CD4-positive, CD25-positive, alpha-beta regulatory T cell (primary cell): ENCODE results near the gene ZNF365. TPM values are rescaled to one million over a fixed set of nuclear protein-coding genes. Genes with fewer than 3 reads are reported as not detected.

ENCODE experiments used
- ATAC-seq, 2 donors: fragments of 150-1000 bp; cut with Tn5 transposase; one replicate each; pipeline ENCODE4 v1.10.0; 2021; ENCODE audit warnings: low read depth in 2 of 2, moderate number of reproducible peaks in 2 of 2, moderate library complexity in 1 of 2
- DNase-seq, 3 donors: peaks; one replicate each; pipeline versions ENCODE4 v3.0.0 to v3.0.0-alpha.2; 2012 to 2022; ENCODE audit warnings: mixed read lengths in 1 of 3
- H3K27ac ChIP-seq: one replicate; pipeline ENCODE4 v1.7.0; 2013; ENCODE audit warnings: mild to moderate bottlenecking, low read length; ENCODE audit not compliant: insufficient read depth, poor library complexity, severe bottlenecking
- H3K27me3 ChIP-seq: one replicate; pipeline ENCODE4 v1.7.0; 2013; ENCODE audit warnings: low read length; ENCODE audit not compliant: control insufficient read depth, insufficient read depth
- H3K36me3 ChIP-seq: one replicate; pipeline ENCODE4 v1.7.0; 2013; ENCODE audit warnings: mild to moderate bottlenecking, low read length, moderate library complexity; ENCODE audit not compliant: control insufficient read depth, insufficient read depth
- H3K4me1 ChIP-seq: 2 replicates; pipeline ENCODE4 v1.7.0; 2013; ENCODE audit warnings: mild to moderate bottlenecking, low read length; ENCODE audit not compliant: insufficient read depth, control insufficient read depth, poor library complexity, severe bottlenecking
- H3K4me3 ChIP-seq: one replicate; pipeline ENCODE4 v1.7.0; 2013; ENCODE audit warnings: low read depth, mild to moderate bottlenecking, low read length, moderate library complexity
- H3K9me3 ChIP-seq, 2 experiments: 1 replicate in 1 of 2; 2 replicates in 1 of 2; pipeline ENCODE4 v1.7.0; 2013; ENCODE audit warnings: low read length in 2 of 2, mild to moderate bottlenecking in 1 of 2, moderate library complexity in 1 of 2; ENCODE audit not compliant: control insufficient read depth in 2 of 2
- H3K27ac Mint-ChIP-seq, 3 donors: one replicate each; pipeline ENCODE4 v1.8.0; 2020 to 2022; ENCODE audit warnings: mild to moderate bottlenecking in 3 of 3, mixed read lengths in 3 of 3, moderate library complexity in 2 of 3
- H3K27me3 Mint-ChIP-seq: one replicate; pipeline ENCODE4 v1.8.0; 2022; ENCODE audit warnings: mild to moderate bottlenecking, mixed read lengths
- H3K36me3 Mint-ChIP-seq: one replicate; pipeline ENCODE4 v1.8.0; 2020; ENCODE audit warnings: mixed read lengths
- H3K4me1 Mint-ChIP-seq, 4 donors: one replicate each; pipeline ENCODE4 v1.8.0; 2020 to 2022; ENCODE audit warnings: mixed read lengths in 4 of 4, mild to moderate bottlenecking in 1 of 4
- H3K4me3 Mint-ChIP-seq, 4 donors: one replicate each; pipeline ENCODE4 v1.8.0; 2020 to 2022; ENCODE audit warnings: mild to moderate bottlenecking in 4 of 4, mixed read lengths in 4 of 4, moderate library complexity in 3 of 4
- H3K9me3 Mint-ChIP-seq, 7 donors: one replicate each; pipeline ENCODE4 v1.8.0; 2020 to 2022; ENCODE audit warnings: mixed read lengths in 7 of 7, mild to moderate bottlenecking in 3 of 7, moderate library complexity in 2 of 7
- polyA plus RNA-seq, 4 donors: library from polyadenylated mRNA; unstranded; fragments of 300-500 nt; fragmentation: Illumina TruSeq; gene quantifications; one replicate each; pipeline ENCODE4 v1.2.3, GENCODE V29; 2021
- total RNA-seq: library from RNA; stranded (reverse); gene quantifications from one replicate; pipeline ENCODE4 v1.2.3, GENCODE V29; 2022

The ZNF365 gene
- total and polyA plus RNA-seq, 5 donors from 2014 or later: 6.2 to 13.8 (median 7.2) TPM

DNA sequence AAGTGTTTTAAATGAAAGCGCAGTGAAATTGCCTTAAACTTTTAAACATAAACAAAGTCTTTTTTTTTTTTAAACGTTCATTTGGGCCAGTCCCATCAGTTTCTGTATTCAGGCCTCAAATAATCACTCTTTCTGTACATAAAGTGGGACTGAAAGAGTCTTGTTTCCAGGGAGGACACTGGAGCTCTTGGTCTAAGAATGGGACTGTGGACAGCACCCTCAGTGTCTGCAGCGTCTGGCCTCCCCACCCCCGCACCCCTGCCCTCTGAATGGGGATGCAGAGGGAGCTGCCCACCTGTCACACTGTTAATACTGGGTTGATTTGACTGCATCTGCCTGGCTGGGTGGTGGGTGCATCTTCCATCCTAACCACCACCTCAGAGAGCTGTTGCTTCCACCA is 5.2 kb downstream of the ZNF365 start:
- Mint-ChIP-seq H3K27me3 (peaks cover 12% of the 10 kb centered on the region), H3K27ac (peak overlapping the region in 1 of 3 donors; percentile 54), H3K4me3 (peak overlapping the region in 2 of 4 donors; percentile 55 to 64), H3K36me3 (no peaks in the 10 kb centered on the region), H3K4me1 (peaks cover 15 to 65% (median 36%) of the 10 kb centered on the region in 4 donors), H3K9me3 (peaks cover 0 to 1% (median 0%) of the 10 kb centered on the region in 7 donors)
- Histone ChIP-seq H3K9me3 (no peaks in the 10 kb centered on the region), H3K4me1 (peaks cover 27% of the 10 kb centered on the region), H3K27me3 (no peaks in the 10 kb centered on the region), H3K27ac (peak overlapping the region; percentile 10), H3K4me3 (peak overlapping the region; percentile 51), H3K36me3 (no peaks in the 10 kb centered on the region)
- ATAC-seq: no peak
- DNase-seq: no peak

DNA sequence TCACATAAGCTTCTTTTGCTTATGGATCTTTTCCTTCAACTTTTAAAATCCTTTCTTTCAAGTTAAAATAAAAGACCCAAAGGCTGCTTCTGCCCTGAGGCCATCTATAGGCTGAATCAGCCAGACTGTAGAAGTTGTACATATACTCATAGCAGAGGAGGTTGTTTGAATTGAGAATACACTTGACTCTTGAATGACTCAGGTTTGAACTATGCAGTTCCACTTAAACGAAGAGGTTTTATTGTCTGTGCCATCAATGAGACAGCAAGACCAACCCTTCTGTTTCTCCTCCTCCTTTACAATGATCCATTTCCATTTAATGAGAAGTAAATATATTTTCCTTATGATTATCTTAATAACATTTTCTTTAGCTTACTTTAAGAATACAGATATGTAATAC is 5.8 kb downstream of the ZNF365 start:
- no peaks in the 10 kb centered on the region for H3K36me3 Mint-ChIP-seq
- Histone ChIP-seq H3K27ac (peak overlapping the region; percentile 10), H3K36me3 (no peaks in the 10 kb centered on the region), H3K4me3 (peak overlapping the region; percentile 51), H3K27me3 (no peaks in the 10 kb centered on the region), H3K9me3 (no peaks in the 10 kb centered on the region), H3K4me1 (peaks cover 27% of the 10 kb centered on the region)
- H3K4me3 Mint-ChIP-seq: peak overlapping the region in 3 of 4 donors; percentile 1 to 64 (median 3)
- H3K27me3 Mint-ChIP-seq: peaks cover 8% of the 10 kb centered on the region
- peaks cover 13 to 67% (median 38%) of the 10 kb centered on the region in 4 donors for H3K4me1 Mint-ChIP-seq
- no peak for DNase-seq
- peak in 1 of 2 donors; percentile 33 for ATAC-seq
- H3K9me3 Mint-ChIP-seq: peaks cover 0 to 1% (median 0%) of the 10 kb centered on the region in 7 donors
- H3K27ac Mint-ChIP-seq: peak overlapping the region in 1 of 3 donors; percentile 54

DNA sequence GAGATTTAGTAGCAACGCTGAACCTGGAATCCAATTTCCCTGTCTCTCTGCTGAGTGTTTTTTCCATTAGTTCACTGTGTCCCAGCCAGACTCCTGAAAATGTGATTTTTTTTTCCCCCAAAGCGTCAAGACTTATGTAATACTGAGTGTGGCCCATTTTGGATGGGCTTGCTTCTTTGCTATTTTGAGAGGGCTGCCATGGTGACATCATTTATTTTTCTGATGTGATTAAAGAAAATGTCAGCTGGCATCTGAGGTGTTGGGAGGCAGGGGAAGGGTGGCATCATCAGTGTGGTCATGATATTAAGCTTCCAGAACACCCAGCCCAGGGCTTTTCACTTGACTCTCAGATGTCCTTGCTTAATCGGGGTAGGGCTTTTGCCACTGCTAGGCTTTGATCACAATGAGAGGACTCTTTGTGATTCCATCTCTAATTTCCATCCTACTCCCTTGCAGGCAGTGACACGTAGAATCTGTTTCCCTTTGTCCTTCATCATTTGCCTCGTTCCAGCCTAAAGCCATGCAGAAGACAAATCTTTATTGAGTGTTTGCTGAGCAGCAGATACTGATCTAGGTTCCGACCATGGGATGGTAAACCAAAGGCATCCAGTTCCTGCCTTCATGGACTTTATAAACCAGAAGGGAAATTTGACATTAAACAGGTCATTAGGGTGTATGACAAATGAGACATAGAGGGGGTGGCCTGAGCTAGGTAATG is 7.4 kb downstream of the ZNF365 start:
- no peaks in the 10 kb centered on the region for H3K27me3 Mint-ChIP-seq
- H3K4me1 Mint-ChIP-seq: peaks cover 8 to 61% (median 36%) of the 10 kb centered on the region in 4 donors
- peaks cover 35% of the 10 kb centered on the region for H3K4me1 ChIP-seq
- H3K9me3 ChIP-seq: no peaks in the 10 kb centered on the region
- ATAC-seq: no peak
- no peaks in the 10 kb centered on the region for H3K36me3 ChIP-seq
- H3K4me3 Mint-ChIP-seq: peak overlapping the region in 3 of 4 donors; percentile 25 to 42 (median 33)
- peak overlapping the region; percentile 35 for H3K27ac ChIP-seq
- peaks cover 0 to 1% (median 0%) of the 10 kb centered on the region in 7 donors for H3K9me3 Mint-ChIP-seq
- no peaks in the 10 kb centered on the region for H3K36me3 Mint-ChIP-seq
- no peak for DNase-seq
- no peaks in the 10 kb centered on the region for H3K27me3 ChIP-seq
- H3K4me3 ChIP-seq: peak overlapping the region; percentile 51
- peak overlapping the region in 1 of 3 donors; percentile 44 for H3K27ac Mint-ChIP-seq

DNA sequence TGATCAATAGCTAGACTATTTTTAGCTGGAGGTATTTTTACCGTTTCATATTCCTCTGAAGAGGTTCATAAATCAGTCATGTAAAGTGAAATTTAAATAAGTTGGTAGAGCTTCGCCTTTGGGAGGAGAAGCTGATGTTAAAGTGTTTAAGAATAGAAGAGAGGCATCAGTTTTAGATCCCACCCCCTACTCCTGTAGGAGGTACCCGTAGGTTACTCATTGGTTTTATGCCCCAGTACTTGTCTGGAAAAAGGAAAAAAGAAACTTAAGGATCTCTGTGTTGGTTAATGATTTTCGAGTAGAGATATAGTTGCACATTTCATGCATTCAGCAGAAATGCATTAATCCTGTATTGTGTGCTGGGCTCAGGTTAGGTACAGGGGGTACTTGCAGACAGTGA is 8.7 kb downstream of the ZNF365 start:
- Mint-ChIP-seq H3K27ac (peak overlapping the region in 2 of 3 donors; percentile 65 to 71), H3K27me3 (no peaks in the 10 kb centered on the region), H3K4me3 (peak overlapping the region in 2 of 4 donors; percentile 33 to 55), H3K36me3 (no peaks in the 10 kb centered on the region), H3K4me1 (peaks cover 8 to 52% (median 40%) of the 10 kb centered on the region in 4 donors), H3K9me3 (peaks cover 0 to 1% (median 0%) of the 10 kb centered on the region in 7 donors)
- H3K4me1 ChIP-seq: peaks cover 34% of the 10 kb centered on the region
- DNase-seq (no peak), ATAC-seq (no peak)
- H3K9me3 ChIP-seq: no peaks in the 10 kb centered on the region
- H3K4me3 ChIP-seq: peak overlapping the region; percentile 51
- H3K27ac ChIP-seq: no peak overlapping the region
- H3K27me3 ChIP-seq: no peaks in the 10 kb centered on the region
- no peaks in the 10 kb centered on the region for H3K36me3 ChIP-seq

DNA sequence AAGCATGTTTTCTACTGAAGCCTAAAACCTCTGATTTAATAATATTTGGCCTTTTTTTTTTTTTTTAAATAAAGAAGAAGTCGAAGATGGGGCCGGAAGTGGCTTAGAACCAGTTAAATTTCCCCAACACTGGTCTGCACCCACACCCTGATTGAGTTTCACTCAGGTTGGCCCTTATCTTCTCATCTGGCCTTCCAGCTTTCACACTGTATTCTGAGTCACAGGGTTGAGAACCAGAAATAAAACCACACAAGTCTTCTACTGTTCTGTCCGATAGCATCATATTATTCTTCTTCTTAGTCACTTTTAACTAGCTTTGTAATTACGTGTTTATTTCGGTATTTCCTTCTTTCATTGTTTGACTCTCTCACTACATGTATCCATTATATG is 9.9 kb downstream of the ZNF365 start:
- Mint-ChIP-seq H3K9me3 (peaks cover 0 to 1% (median 0%) of the 10 kb centered on the region in 7 donors), H3K4me3 (peak overlapping the region; percentile 19 to 86 (median 50)), H3K36me3 (no peaks in the 10 kb centered on the region), H3K27me3 (no peaks in the 10 kb centered on the region), H3K4me1 (peaks cover 8 to 53% (median 40%) of the 10 kb centered on the region in 4 donors), H3K27ac (peak overlapping the region; percentile 76 to 87 (median 80))
- DNase-seq (peak; percentile 50 to 86 (median 71)), ATAC-seq (peak; percentile 97 to 98)
- peak overlapping the region; percentile 56 for H3K4me3 ChIP-seq
- no peaks in the 10 kb centered on the region for H3K27me3 ChIP-seq
- H3K27ac ChIP-seq: peak overlapping the region; percentile 79
- H3K36me3 ChIP-seq: no peaks in the 10 kb centered on the region
- H3K9me3 ChIP-seq: no peaks in the 10 kb centered on the region
- H3K4me1 ChIP-seq: peaks cover 30% of the 10 kb centered on the region

DNA sequence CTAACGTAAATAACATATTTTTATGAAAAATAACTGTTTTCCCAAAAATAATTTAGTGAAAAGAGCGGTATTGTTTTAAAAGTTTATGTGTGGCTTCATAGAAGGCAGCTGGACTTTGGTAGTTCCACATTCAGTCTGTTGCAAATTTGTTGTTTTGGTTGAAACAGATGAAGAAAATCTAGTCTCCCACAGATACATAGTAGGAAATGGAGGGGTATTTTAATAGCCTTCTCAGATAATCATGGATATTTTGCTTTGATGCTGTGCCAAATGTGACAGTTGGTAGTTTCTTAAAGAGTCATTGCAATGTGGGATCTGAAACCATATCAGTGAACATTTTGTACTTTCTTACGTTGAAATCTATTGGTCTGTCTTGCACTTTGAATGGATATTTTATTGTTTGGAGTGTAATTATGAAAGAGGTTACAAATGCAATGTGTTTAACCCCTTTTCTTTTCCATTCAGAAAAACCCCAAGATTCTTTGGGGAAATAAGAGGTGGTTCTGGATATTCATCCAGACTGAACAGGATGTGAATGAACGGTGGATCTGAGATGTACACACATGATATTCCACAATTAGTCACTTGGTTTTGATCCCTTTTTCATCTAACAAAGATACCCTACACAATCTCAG is 10.4 kb downstream of the ZNF365 start:
- Mint-ChIP-seq H3K9me3 (peaks cover 0 to 1% (median 0%) of the 10 kb centered on the region in 7 donors), H3K4me3 (peak overlapping the region; percentile 19 to 86 (median 50)), H3K27ac (peak overlapping the region; percentile 76 to 87 (median 80)), H3K27me3 (no peaks in the 10 kb centered on the region), H3K4me1 (peaks cover 8 to 53% (median 41%) of the 10 kb centered on the region in 4 donors), H3K36me3 (no peaks in the 10 kb centered on the region)
- Histone ChIP-seq H3K27me3 (no peaks in the 10 kb centered on the region), H3K9me3 (no peaks in the 10 kb centered on the region), H3K27ac (peak overlapping the region; percentile 79), H3K4me1 (peaks cover 29% of the 10 kb centered on the region), H3K36me3 (peaks cover under 1% of the 10 kb centered on the region), H3K4me3 (peak overlapping the region; percentile 56)
- DNase-seq: no peak
- ATAC-seq: no peak

DNA sequence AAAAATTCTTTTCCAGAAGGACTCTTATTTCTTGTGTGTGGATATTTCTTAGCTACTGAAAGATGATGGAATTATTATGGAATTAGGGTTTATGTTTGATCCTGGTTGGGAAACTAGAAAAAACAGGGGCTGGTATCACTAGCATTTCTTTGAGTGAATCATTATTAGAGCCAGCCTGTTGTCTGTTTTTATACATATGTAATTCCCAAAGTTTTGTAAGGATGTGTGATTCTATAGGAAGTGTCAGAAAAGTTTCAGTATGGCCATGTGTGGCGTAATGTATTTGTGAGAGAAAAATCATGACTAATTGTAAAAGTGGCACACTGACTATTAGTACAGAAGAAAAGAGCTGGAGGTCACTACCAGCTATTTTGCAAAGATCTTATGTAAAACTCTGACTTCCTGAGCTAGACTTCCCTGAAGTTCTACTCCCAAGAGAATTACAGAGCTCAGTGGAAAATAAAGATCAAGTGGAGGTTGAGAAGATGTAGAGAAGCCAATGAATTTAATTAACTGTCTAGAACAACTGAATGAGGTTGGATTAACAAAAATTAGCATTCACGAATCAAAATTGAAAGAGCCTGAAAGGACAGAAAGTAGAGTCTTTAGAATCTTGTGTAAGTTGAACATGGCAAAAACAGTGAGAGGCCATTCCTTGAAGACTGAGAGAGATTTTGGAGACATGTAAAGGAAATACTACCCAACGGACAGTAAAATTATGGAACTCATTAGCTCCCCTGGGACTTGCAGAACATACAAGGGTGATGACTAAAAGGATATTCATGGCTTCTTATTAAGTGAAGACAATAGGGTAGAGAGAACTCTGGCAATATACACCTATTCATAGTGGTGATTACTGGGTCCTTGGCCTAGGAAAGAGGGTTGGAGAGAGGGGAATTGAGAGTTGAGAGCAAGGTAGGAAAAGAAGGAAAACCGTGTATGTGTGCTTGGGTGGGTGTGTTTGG is 12.5 kb downstream of the ZNF365 start:
- no peak for ATAC-seq
- peak overlapping the region in 1 of 4 donors; percentile 23 for H3K4me3 Mint-ChIP-seq
- no peaks in the 10 kb centered on the region for H3K36me3 Mint-ChIP-seq
- no peak for DNase-seq
- no peaks in the 10 kb centered on the region for H3K27me3 ChIP-seq
- no peak overlapping the region for H3K27ac Mint-ChIP-seq
- H3K4me3 ChIP-seq: peak overlapping the region; percentile 3
- H3K4me1 Mint-ChIP-seq: peaks cover 8 to 43% (median 36%) of the 10 kb centered on the region in 4 donors
- peaks cover 0 to 1% (median 0%) of the 10 kb centered on the region in 7 donors for H3K9me3 Mint-ChIP-seq
- H3K4me1 ChIP-seq: peaks cover 24% of the 10 kb centered on the region
- no peaks in the 10 kb centered on the region for H3K9me3 ChIP-seq
- H3K27me3 Mint-ChIP-seq: no peaks in the 10 kb centered on the region
- H3K27ac ChIP-seq: no peak overlapping the region
- H3K36me3 ChIP-seq: peaks cover 3% of the 10 kb centered on the region
